Skin epidermis (tissue), 12 donors: ENCODE measurements around the gene TSPAN9.

Experiments
- H3K27ac ChIP-seq, 21 experiments: fragments of 200-600 bp; sonication (generic) in 11 of 21; one replicate each; pipeline ENCODE4 v1.5.0; 2020; ENCODE audit warnings: mild to moderate bottlenecking in 3 of 21, inconsistent platforms in 2 of 21, moderate library complexity in 2 of 21
- H3K4me3 ChIP-seq, 7 experiments: fragments of 200-600 bp; sonication (generic) in 2 of 7; one replicate each; pipeline ENCODE4 v1.5.0; 2020; ENCODE audit warnings: inconsistent platforms in 2 of 7, mild to moderate bottlenecking in 2 of 7, moderate library complexity in 1 of 7

TSPAN9 gene, protein sequence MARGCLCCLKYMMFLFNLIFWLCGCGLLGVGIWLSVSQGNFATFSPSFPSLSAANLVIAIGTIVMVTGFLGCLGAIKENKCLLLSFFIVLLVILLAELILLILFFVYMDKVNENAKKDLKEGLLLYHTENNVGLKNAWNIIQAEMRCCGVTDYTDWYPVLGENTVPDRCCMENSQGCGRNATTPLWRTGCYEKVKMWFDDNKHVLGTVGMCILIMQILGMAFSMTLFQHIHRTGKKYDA

DNA sequence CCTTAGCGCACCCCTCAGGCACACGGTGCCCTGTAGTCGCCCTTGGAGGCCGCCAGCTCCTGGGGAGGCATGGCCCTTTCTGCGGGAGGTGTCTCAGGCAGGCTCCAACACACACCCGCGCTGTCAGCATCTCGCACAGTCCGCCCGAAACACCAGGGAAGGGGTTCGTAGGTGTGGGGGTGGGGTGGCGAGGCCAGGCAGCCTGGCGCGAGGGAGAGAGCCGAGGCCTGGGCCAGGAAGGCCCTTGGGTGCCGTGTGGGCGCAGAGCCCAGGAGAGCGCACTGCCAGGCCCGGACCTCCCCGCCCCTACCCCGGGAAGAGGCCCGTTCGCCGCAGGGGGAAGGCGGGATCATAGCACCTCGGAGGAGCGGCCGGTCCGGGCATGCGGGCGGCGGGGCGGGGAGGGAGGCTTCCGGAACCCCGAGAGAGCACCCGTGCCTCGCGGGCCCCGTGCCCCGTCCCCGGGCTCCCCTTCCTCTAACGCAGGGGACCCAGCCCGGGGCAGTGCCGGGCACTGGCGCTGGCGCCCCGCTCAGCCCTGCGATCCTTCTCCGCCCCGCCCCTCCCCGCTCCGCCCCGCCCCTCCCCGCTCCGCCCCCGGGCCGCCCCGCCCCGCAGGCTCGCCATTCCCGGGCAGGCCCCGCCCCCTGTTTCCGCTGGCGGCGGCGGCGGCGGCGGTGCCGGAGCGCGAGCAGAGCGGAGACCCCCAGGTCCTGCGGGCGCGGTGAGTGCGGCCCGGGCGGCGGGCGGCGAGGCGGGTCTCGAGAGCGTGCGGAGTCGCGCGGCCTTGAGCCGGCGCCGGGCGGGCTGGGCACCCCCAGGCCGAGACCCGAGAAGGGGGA, at the start of gene TSPAN9:
Gene TSPAN9 (plus strand): TSS at position 650 of the 842 bp plus-strand sequence. CDS start 123,815 bp downstream, outside the sequence.
- Histone ChIP-seq H3K4me3 (peak within 1 kb of the TSS; percentile 62 to 89 (median 81)), H3K27ac (peak within 1 kb of the TSS; percentile 57 to 97 (median 86))

DNA sequence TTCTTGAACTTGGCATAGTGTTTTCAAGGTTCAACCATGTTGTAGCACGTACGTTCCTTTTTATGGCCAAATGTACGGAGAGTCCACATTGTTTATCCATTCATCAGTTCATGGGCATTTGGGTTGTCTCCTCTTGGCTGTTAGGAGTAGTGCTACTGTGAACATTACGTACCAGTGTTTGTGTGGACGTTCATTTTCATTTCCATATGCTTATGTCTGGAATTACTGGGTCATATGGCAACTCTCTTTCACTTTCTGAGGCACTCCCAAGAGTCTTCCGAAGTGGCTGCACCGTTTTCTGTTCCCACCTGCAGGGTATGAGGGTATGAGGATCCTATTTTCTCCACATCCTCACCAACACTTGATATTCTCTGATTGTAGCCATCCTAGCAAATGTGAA, 49.1 kb upstream of the TSPAN9 start:
- Histone ChIP-seq H3K4me3 (no peak overlapping the region), H3K27ac (no peak overlapping the region)

DNA sequence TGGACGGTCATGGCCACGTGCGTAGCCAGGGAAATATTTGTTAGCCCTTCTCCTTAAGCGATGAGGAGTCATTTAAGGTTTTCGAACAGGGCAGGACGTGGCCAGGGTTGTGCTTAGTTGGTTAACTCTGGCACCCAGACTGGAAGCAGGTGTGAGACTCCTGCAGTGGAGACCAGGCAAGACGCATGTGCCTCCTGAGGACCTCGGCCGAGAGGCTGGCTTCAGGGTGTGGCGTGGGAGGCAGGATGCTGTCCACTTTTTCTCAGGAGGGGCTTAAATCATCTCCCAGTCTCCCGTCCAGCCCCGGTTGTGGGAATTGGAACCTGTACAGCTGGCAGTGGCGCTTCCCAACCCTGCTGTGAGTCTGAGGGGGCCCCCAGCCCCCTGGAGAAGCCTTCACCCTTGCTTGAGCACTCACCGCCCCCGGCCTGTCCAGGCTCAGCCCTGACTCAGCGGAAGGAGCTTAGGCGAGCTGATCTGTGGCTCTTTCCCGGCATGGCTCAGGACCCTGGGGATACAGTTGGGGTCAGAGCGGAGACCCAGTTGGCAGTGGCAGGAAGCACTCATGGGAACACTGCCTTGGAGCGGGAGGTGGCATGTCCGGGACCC, 46.3 kb upstream of the TSPAN9 start:
- Histone ChIP-seq H3K27ac (no peak overlapping the region), H3K4me3 (no peak overlapping the region)

DNA sequence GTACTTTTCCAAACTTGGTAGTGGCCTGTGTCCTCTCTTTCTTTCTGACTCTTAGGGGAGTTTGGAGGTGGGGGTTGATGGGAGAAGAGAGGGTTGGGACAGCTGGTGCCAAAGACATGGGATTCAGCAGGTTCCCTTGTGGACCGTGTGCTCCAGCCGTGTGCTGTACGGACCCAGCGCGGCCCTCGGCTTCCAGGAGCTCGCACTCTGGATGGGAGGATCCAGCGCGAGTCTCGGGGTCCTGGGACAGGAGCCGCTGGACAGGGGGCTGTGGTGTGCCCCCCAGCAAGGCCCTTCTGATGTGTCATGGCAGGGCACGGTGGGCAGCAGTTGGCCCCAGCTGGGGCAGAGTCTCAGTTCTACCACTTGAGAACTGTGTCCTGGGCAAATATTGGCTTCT, 45.0 kb upstream of the TSPAN9 start:
- Histone ChIP-seq H3K27ac (peak overlapping the region in 1 of 21 experiments; percentile 7), H3K4me3 (no peak overlapping the region)

DNA sequence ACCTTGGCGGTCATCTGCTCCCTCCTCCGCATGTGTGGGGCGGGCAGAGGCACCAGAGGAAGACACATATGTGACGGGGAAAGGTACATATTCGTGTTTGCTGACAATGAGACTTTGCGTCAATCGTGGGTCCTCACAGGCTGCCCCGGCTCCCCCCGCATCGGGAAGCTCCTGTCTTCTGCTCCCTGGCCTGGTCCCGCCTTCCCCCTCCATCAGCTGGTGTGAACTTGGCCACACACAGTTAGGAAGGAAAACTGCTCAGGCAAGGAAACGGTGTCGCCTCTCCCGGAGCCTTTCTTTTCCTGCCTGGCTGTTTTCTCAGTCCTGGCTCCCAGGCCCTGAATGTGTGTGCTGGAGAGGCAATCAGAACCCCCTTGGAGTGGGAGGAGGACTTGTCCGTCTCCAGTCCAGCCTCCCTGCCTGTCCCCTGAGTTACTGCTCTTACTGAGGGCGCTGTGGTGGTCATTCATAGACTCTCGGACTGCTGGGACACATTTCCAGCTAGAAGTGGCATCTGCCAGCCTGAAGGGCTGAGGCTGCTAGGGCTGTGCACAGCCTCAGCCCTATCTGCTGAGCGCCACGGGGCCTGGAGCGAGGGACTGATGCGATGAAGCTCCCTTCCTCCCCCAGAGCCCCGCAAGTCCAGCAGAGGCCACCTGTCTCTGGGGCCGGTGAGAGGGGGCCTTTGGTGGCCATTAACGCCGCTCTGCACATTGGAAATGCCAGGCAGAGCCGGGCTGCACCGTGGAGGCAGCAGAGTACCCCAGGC, 44.2 kb upstream of the TSPAN9 start:
- H3K4me3 ChIP-seq = no peak overlapping the region
- H3K27ac ChIP-seq = no peak overlapping the region

DNA sequence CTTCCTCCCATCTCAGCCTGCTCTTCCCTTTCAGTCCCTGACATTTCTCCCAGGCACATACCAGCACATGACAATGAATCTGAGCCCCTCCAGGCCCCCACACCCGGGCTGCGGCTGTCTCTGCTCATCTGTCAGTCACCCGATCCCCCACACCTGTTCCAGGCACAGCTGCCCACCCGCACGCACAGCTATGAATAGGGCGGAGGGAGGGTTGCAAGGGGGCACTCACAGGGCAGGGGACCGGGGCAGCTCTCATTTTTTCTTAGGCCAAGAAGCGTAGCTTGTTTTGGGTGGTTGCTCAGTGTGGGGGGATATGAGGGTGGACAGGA, 43.7 kb upstream of the TSPAN9 start:
- Histone ChIP-seq H3K27ac (no peak overlapping the region), H3K4me3 (no peak overlapping the region)

DNA sequence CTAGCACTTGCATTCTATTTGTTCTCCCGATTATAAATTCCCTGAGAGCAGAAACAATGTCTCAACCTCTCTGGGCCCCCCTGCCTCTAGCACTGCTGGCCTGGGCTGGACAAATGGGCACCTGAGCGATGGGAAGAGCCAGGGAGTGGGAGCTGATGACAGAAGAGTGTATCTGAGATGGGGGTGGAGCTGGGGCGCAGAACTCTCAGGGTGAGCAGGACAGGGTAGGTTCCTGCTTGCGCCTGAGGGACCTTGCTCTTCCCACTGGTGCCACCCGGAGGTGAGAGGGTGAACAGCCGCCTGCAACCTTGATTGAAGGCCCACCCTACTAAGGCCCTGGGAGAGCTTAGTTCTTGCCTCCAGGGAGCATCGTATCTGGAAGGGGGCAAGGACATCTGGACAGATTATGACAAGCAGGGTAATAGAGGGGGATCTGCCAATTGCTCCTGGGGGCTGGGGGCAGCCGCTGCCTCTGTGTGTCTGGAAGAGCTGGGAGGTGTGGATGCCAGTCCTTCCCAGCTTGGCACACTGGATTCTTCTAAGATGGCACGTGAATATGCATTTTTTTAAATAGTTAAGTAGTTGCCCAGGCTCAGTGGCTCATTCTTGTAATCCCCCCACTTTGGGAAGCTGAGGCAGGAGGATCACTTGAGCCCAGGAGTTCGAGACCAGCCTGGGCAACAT, 43.0 kb upstream of the TSPAN9 start:
- H3K27ac ChIP-seq = no peak overlapping the region

DNA sequence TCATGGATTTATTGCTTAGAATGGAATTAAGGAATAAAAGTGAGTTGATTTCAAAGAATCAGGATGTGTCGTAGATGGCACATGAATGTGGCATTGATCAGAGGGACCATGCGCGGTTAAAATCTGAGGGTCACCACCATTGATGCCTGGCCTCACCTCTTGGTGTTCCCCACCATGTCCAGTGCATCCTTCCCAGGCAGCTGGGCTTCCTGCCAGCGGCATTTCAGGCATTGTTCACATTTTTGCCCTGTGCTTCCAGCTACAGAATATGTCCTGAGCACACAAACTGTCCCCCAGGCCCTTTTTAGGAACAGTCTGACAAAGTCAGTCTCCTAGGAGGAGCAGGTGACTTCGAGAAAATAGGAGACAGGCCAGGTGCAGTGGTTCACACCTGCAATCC, 42.0 kb upstream of the TSPAN9 start:
- Histone ChIP-seq H3K27ac (no peak overlapping the region), H3K4me3 (no peak overlapping the region)

More for the DNA sequence above, 43.0 kb upstream of the TSPAN9 start:
- no peak overlapping the region for H3K4me3 ChIP-seq

DNA sequence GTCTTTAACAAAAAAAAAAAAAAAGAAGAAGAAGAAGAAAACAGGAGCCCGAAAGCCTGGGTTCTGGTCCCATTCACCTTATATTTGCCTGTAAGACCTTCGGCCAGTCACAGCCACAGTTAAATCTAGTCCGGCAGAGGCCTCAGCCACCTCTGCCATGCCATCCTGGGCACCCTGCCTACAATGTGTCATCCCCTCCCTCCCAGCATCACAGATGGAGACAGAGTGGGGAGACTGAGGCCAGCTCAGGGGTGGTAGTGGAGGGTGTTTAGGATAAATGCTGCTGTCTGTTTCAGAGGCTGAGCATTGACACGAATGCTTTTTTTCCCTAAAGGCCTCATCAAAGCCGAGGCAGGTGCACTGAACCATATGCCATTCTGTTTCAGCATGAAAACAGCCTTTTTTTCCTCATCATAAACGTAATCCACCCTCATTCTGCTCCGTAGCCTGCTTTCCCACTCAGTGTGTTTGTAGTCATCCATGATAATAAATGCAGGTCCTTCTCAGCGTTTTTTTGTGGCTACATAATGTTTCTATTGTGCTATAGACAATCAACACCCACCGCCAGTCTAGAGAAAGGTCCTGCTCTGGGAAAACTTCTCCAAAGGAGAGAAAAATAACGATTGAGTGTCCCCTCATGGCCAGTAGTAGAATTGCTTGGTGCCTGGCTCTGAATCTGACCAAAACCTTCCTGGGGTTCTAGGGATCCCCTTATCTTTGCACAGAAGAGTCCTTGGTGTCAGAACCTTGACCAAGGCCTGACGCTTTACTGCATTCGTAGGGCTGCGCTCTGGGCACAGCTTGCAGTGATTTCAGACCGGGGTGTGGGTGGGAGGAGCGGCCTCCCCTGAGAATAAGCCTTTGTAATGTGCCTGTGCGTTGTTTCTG, 41.1 kb upstream of the TSPAN9 start:
- Histone ChIP-seq H3K27ac (no peak overlapping the region), H3K4me3 (no peak overlapping the region)

DNA sequence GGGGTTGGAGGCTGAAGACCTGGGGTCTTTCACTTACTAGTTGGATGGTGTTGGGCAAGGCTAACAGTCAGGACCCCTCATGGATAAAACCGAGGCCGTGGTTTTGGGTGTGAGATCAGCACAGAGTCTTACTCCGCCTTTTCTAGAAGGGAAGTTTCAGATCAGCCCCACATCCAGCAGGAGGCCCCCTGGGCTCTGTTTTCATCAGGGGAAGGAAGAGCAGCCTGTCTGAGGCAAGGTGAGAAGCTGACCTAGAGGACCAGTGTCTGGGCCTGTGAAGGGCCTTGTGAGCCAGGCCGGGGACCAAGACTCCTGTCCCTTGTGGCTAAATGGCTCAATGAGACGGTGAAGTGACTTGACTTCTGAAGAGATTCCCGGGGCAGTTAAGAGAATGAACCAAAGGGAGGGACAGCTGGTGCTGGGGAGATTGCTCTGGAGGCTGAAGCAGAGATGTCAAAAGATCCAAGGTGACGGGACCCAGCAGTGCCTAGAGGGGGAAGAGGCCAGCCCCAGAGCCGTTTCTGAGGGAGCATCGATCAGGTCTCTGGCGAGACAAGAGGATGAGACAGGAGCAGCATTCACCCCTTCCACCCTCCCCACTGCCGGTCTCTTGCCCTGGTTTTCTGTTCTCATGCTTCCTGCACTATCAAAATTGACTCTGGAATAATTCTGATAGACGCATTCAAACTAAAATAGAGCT, 40.1 kb upstream of the TSPAN9 start:
- Histone ChIP-seq H3K4me3 (no peak overlapping the region), H3K27ac (no peak overlapping the region)

DNA sequence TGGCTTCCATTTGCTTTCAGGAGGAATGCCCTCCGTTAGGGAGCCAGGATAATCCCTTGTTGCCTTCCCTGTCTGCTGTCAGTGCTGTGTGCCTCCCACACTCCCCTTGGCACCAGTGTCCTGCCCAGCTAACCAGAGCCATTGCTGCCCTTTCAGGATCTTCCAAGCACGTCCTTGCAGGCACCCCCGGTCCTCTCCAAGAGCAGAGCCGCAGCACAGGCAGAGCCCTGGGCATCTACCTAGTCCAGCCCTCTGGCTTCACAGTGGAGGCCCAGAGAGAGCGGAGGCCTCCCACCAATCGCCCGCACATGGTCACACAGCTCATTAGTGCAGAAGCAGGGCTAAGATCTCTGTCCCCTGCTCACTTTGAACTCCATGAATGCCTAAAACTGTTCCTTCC, 39.0 kb upstream of the TSPAN9 start:
- H3K27ac ChIP-seq = no peak overlapping the region
- no peak overlapping the region for H3K4me3 ChIP-seq

DNA sequence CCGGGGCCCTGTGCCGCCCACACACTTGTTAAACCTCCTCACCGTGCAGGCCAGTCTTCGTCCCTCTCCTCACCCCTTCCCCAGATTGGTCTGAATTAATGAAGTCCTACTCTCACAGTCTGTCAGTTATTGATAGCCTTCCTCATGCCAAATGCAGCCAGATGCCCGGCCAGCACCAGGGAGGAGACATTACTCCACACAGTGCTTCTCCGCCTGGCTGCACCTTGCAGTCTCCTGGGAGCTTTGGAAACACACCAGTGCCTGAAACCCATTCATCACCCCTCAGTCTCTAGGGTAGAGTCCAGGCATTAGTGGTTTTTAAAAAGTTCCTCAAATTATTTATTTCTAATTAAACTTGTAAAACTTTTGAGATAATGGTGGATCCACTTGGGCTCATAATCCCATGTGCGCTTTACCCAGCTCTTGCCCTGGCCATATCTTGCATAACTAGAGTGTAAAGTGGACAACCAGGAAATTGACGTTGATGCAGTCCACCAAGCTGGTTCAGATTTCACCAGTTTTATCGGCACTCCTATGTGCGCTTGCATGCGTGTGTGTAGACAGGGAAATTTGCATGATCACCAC, 38.2 kb upstream of the TSPAN9 start:
- no peak overlapping the region for H3K27ac ChIP-seq
- no peak overlapping the region for H3K4me3 ChIP-seq

DNA sequence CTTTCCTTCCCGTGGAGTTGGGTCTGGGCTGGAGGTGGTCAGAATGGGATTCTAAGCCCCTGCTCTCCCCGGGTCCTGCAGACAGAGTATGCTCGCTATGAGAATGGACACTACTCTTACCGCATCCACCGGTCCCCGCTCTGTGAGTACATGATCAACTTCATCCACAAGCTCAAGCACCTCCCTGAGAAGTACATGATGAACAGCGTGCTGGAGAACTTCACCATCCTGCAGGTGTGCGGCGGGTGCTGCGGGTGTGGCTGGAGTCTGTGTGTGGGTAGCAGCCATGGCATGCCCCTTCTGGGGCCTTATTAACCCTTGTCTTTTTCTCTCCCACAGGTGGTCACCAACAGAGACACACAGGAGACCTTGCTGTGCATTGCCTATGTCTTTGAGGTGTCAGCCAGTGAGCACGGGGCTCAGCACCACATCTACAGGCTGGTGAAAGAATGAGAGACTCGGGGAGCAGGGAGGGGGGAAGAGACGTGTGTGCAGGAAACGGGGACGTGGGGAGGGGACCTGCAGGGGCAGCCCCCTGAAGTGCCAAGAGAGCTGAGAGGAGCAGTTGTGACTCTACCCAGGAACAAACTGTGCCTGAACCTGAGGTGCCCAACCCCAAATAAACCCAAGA, 37.0 kb upstream of the TSPAN9 start:
- Histone ChIP-seq H3K4me3 (no peak overlapping the region), H3K27ac (no peak overlapping the region)

DNA sequence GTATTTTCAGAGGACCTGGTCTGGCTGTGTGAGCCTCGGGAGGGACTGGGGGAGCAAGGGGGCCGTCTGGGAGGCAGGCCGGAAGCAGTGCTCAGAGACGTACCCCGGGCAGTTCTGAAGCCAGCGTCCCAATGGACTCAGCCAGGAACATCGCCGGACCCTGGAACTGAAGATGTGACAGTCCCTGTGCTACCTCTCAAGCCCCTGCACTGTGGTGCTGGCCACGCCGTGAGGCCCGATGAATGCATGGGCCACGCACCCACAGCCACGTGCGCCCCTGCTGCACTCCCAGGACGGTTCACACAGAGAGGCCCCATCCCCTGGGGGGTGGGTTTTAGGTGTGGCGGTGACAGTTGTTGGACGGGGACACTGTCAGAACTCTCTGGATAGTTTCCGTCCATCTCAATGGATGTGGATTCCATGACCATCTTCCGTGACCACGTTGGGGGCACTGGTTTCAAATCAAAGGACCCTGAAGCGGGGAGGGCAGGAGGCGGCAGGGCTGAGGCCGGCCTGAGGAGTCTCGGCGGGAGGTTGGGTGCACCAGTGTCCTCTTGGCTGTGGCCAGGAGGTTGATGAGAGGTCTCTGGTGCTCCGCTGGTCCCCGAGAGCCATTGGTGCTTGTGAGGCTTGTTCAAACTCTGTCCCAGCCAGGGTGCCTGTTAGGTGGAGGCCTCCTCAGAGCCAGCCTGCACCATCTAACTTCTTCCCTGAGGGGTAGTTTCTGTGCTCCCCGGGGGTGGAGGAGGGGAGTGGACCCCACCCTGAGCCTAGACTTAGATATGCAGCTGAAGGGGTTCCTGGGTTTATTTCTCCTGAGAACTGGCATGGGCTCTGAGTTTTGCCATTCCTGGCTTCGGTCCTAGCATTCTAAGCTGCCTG, 36.3 kb upstream of the TSPAN9 start:
- Histone ChIP-seq H3K4me3 (no peak overlapping the region), H3K27ac (no peak overlapping the region)

DNA sequence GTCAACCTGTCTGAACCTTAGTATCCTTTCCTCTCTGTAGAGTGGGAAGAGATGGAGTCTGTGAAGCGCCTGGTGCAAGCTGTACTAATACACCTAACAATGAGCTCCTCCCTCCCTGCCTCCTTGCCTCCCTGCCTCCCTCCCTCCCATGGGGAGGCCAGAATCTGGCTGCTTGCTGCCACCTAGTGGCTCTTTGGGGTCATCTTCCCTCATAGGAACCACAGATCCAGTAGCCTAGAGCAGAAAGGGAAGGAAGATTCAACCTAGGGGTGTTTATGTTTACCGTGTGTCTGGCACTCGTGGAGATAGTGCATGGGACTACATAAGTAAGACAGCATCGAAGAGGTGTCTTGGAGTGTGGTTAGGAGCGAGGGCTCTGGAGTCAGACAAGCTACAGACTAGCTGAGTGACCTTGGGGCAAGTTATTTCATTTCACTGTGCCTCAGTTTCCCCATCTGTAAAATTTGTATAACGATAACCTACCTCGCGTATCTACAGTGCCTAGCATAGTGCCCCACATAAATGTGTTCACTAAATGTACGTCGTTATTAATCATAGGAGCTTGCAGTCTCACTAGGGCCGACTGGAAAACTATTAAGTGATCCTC, 35.5 kb upstream of the TSPAN9 start:
- Histone ChIP-seq H3K4me3 (no peak overlapping the region), H3K27ac (no peak overlapping the region)

DNA sequence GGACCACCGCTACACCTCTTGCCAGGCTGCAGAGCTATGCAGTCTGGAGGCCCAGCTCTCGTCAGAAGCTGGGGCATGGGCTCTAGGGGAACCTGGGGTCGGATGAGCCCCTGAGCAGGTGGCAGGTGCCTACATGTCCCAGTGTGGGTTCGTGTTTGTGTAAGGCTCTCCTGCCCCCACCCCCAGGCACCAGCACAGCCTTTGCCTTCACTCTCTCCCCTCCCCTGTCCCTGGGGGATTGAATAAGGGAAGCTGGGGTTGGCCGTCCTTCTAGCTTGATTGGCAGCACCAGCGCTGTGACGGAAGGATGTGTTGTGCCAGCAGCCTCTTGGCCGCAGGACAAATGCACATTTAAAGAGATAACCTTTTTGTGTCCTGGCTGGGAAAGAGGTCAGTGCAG, 34.8 kb upstream of the TSPAN9 start:
- Histone ChIP-seq H3K27ac (no peak overlapping the region), H3K4me3 (no peak overlapping the region)
